RWPE1 (cell line): ENCODE measurements around the gene KIF17.

Source experiments
- CTCF ChIA-PET: fragments of 350-600 bp; sonication (Branson Sonifier 250); formaldehyde crosslinking; extraction: SDS; loops from one replicate; lab custom pipeline; 2021; lab: Yijun Ruan, JAX
- POLR2A ChIA-PET: fragments of 400-600 bp; formaldehyde crosslinking; extraction: SDS; loops from one replicate; lab custom pipeline; 2020; ENCODE audit warnings: antibody characterized with exemption; ENCODE audit not compliant: low non-redundant PET; lab: Yijun Ruan, JAX
- DNase-seq: peaks from one replicate; pipeline ENCODE4 v3.0.0; 2012; ENCODE audit warnings: low spot score
- H3K27ac ChIP-seq: fragments of 450-650 bp; 2 replicates; pipeline ENCODE4 v1.5.1; 2017
- CTCF ChIP-seq: fragments of 450-650 bp; conservative IDR thresholded peaks from 2 replicates; pipeline ENCODE4 v1.5.1; 2017; ENCODE audit warnings: low read depth, mild to moderate bottlenecking

KIF17 gene

GRCh38 chr1:20728371-20729154 lies 10.8 kb upstream of the KIF17 start:
- POLR2A ChIA-PET: no interaction called here
- CTCF ChIA-PET: no interaction called here

GRCh38 chr1:20727746-20728316 lies 10.0 kb upstream of the KIF17 start:
- ChIA-PET CTCF (no interaction called here), POLR2A (no interaction called here)
- DNase-seq: no peak
- peak overlapping the region; percentile 98 for H3K27ac ChIP-seq
- TF ChIP-seq CTCF: no peak

More at GRCh38 chr1:20728371-20729154, 10.8 kb upstream of the KIF17 start:
- DNase-seq: no peak
- TF ChIP-seq CTCF: no peak
- peak overlapping the region; percentile 98 for H3K27ac ChIP-seq

- ChIA-PET POLR2A (no interaction called here), CTCF (no interaction called here)
- peak overlapping the region; percentile 98 for H3K27ac ChIP-seq
- no peak for DNase-seq
- TF ChIP-seq CTCF: no peak
Observed at GRCh38 chr1:20726932-20727745, 9.3 kb upstream of the KIF17 start.

GRCh38 chr1:20726118-20726911 lies 8.5 kb upstream of the KIF17 start:
- peak overlapping the region; percentile 52 for H3K27ac ChIP-seq
- CTCF ChIA-PET: no interaction called here
- POLR2A ChIA-PET: no interaction called here
- TF ChIP-seq CTCF: no peak
- DNase-seq: no peak

GRCh38 chr1:20725189-20726117 lies 7.6 kb upstream of the KIF17 start:
- POLR2A ChIA-PET: interaction anchor here (0.5 kb wide), 1 partner anchor 13 kb away, joined by 9 read pairs; no protein-coding TSS in a partner anchor
- CTCF ChIA-PET: no interaction called here
- peak overlapping the region; percentile 52 for H3K27ac ChIP-seq
- TF ChIP-seq CTCF: no peak
- DNase-seq: peak; percentile 33
